Measurements from ENCODE around the gene CD300LD. TPM values are rescaled to one million over a fixed set of nuclear protein-coding genes. Genes with fewer than 3 reads are reported as not detected.

Gene CD300LD
- total RNA-seq, 2 donors from 2014 or later: not detected

DNA sequence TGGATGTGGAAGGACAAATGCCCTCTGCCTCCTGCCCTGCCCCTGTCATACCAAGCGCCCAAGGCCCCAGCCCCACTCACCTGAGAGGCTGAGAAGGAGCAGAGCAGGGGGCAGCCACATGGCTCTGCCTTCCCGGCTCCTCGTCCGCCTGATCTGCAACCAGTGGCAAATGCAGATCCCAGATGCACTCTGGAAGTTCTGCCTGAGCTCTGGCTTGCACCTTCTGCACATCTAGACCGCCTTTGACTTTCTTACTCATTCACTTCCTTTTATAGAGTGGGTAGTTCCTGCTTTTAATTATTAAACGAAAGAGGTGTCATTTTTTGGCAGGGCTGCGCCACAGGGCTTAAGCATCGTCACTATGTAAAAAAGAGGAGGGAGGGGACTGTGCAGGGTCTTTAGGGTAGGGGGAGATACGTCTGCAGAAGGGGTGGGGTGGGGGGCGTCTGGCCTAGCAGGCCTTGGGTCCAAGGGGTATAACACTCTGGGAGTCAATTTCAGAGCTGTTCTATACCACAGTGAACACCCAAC lies 60.8 kb downstream of the CD300LD start, which contains the start of gene CD300LB:
TSS of gene CD300LB (minus strand) at position 245 of the 531 bp plus-strand sequence. CDS start at position 120, 125 bp downstream.
- no peak within 1 kb of the TSS for H3K9ac ChIP-seq (ENCODE audit: extremely low read depth, low read length, poor library complexity, severe bottlenecking)
- DNase-seq: peak; percentile 41
- TF ChIP-seq, protein P1, sequence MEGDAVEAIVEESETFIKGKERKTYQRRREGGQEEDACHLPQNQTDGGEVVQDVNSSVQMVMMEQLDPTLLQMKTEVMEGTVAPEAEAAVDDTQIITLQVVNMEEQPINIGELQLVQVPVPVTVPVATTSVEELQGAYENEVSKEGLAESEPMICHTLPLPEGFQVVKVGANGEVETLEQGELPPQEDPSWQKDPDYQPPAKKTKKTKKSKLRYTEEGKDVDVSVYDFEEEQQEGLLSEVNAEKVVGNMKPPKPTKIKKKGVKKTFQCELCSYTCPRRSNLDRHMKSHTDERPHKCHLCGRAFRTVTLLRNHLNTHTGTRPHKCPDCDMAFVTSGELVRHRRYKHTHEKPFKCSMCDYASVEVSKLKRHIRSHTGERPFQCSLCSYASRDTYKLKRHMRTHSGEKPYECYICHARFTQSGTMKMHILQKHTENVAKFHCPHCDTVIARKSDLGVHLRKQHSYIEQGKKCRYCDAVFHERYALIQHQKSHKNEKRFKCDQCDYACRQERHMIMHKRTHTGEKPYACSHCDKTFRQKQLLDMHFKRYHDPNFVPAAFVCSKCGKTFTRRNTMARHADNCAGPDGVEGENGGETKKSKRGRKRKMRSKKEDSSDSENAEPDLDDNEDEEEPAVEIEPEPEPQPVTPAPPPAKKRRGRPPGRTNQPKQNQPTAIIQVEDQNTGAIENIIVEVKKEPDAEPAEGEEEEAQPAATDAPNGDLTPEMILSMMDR (conservative IDR thresholded peaks at IDR 0.05): no peak
- WGBS, 2 experiments (ENCODE audit: insufficient coverage in 1 of 2, insufficient read length in 1 of 2): 83 to 89% methylated on average over 1 to 10 of the region's 10 CpGs
- H3K27me3 ChIP-seq (ENCODE audit: control insufficient read depth, insufficient read depth, low read length, poor library complexity, severe bottlenecking): no peaks in the 10 kb centered on the region
- H3K4me1 ChIP-seq (ENCODE audit: control insufficient read depth, insufficient read depth, low read length): no peaks in the 10 kb centered on the region
- no peak within 1 kb of the TSS for H3K4me3 ChIP-seq (ENCODE audit: low read length)
- H3K36me3 ChIP-seq (ENCODE audit: control insufficient read depth, insufficient read depth, low read length): no peaks in the 10 kb centered on the region
- no peak within 1 kb of the TSS for H3K27ac Mint-ChIP-seq
- no peak within 1 kb of the TSS for H3K4me3 Mint-ChIP-seq
- no peak within 1 kb of the TSS for H3K27ac ChIP-seq (ENCODE audit: low read depth, low read length)
- H3K9me3 Mint-ChIP-seq: peaks cover 4% of the 10 kb centered on the region
- H3K36me3 Mint-ChIP-seq (ENCODE audit: low read depth): no peaks in the 10 kb centered on the region
- H3K4me1 Mint-ChIP-seq: no peaks in the 10 kb centered on the region
- H3K9me3 ChIP-seq (ENCODE audit: control insufficient read depth, low read length): no peaks in the 10 kb centered on the region
- H3K27me3 Mint-ChIP-seq (ENCODE audit: insufficient read depth): peaks cover 19% of the 10 kb centered on the region

DNA sequence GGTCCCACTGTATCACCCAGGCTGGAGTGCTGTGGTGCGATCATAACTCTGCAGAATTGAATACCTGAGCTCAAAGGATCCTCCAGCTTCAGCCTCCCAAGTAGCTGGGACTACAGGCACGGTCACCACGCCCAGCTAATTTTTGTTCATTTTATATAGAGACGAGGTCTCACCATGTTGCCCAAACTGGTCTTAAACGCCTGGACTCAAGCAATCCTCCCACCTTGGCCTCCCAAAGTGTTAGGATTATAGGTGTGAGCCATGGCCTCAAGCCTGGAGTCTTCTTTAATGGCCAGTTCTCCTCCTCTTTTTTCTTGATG lies 61.3 kb downstream of the CD300LD start:
- WGBS, 2 experiments (ENCODE audit: insufficient coverage in 1 of 2, insufficient read length in 1 of 2): 89 to 93% methylated on average over 3 to 5 of the region's 5 CpGs
- DNase-seq: no peak
- no peak overlapping the region for H3K9ac ChIP-seq (ENCODE audit: extremely low read depth, low read length, poor library complexity, severe bottlenecking)
- H3K9me3 ChIP-seq (ENCODE audit: control insufficient read depth, low read length): no peaks in the 10 kb centered on the region
- Mint-ChIP-seq H3K36me3 (ENCODE audit: low read depth) (no peaks in the 10 kb centered on the region), H3K9me3 (peaks cover 4% of the 10 kb centered on the region), H3K4me1 (no peaks in the 10 kb centered on the region), H3K27me3 (ENCODE audit: insufficient read depth) (peaks cover 22% of the 10 kb centered on the region), H3K4me3 (no peak overlapping the region), H3K27ac (no peak overlapping the region)
- H3K4me3 ChIP-seq (ENCODE audit: low read length): no peak overlapping the region
- H3K27me3 ChIP-seq (ENCODE audit: control insufficient read depth, insufficient read depth, low read length, poor library complexity, severe bottlenecking): no peaks in the 10 kb centered on the region
- TF ChIP-seq, protein P1 (conservative IDR thresholded peaks at IDR 0.05): no peak
- no peak overlapping the region for H3K27ac ChIP-seq (ENCODE audit: low read depth, low read length)
- no peaks in the 10 kb centered on the region for H3K4me1 ChIP-seq (ENCODE audit: control insufficient read depth, insufficient read depth, low read length)
- no peaks in the 10 kb centered on the region for H3K36me3 ChIP-seq (ENCODE audit: control insufficient read depth, insufficient read depth, low read length)

Other genes starting within 250 kb of the CD300LD start
- under 1 TPM in 1 of 2 donors, not detected in 1; 0.18 TPM for gene BTBD17, start 230.4 kb downstream of the CD300LD start, total RNA-seq
- under 1 TPM; 0.29 to 0.92 TPM for gene GPR142, start 224.8 kb downstream of the CD300LD start, total RNA-seq
- 10 to 100 TPM; 57.0 to 73.4 TPM for gene GPRC5C, start 160.2 kb downstream of the CD300LD start, total RNA-seq
- not detected for gene CD300A, start 125.6 kb downstream of the CD300LD start, total RNA-seq
- gene CD300LB, start 60.8 kb downstream of the CD300LD start, total RNA-seq: not detected
- not detected for gene CD300C, start 46.2 kb downstream of the CD300LD start, total RNA-seq
- gene CD300H, start 24.8 kb downstream of the CD300LD start, total RNA-seq: not detected
- 1 to 10 TPM in 1 of 2 donors, under 1 TPM in 1; 0.75 to 1.5 TPM for gene CD300E, start 31.5 kb upstream of the CD300LD start, total RNA-seq
- gene CD300LF, start 120.6 kb upstream of the CD300LD start, total RNA-seq: not detected
- 1 to 10 TPM; 6.8 to 8.4 TPM for gene RAB37, start 145.0 kb upstream of the CD300LD start, total RNA-seq
- 100 to 1,000 TPM; 116 to 138 TPM for gene NHERF1, start 156.3 kb upstream of the CD300LD start, total RNA-seq
- gene NAT9, start 184.1 kb upstream of the CD300LD start, total RNA-seq: 10 to 100 TPM; 58.3 to 77.3 TPM